Endothelial cell of umbilical vein (primary cell): ENCODE data around the gene ITGA3. TPM values are rescaled to one million over a fixed set of nuclear protein-coding genes. Genes with fewer than 3 reads are reported as not detected.

Source experiments
- BruUV-seq: library from RNA; stranded (reverse); fragments of 400-500 nt; replicated peaks from 2 replicates; lab custom pipeline; 2021; lab: Mats Ljungman, UMichigan
- CTCF ChIA-PET: fragments of 300-600, 350-600 bp; sonication (Branson Sonifier 250); formaldehyde crosslinking; loops from one replicate; lab custom pipeline; 2021; ENCODE audit warnings: antibody characterized with exemption, inconsistent platforms; lab: Charles Lee
- POLR2A ChIA-PET: fragments of 300-600, 350-600 bp; sonication (Branson Sonifier 250); formaldehyde crosslinking; loops from one replicate; lab custom pipeline; 2021; ENCODE audit warnings: antibody characterized with exemption, inconsistent platforms; lab: Charles Lee
- DNase-seq: peaks from one replicate; pipeline ENCODE4 v3.0.0-alpha.2; 2011; ENCODE audit warnings: low read depth, low spot score
- FAIRE-seq: peaks from 2 replicates; lab custom pipeline; 2011; peaks lifted over from hg19 to GRCh38; lab: Jason Lieb, UNC
- H2AFZ ChIP-seq: 2 replicates; pipeline ENCODE4 v1.6.0; 2012; ENCODE audit warnings: low read depth, low read length, control low read depth, inconsistent platforms
- H3K27ac ChIP-seq: 2 replicates; pipeline ENCODE4 v1.5.1; 2011; ENCODE audit warnings: low read depth, mild to moderate bottlenecking, control low read depth, low read length, moderate library complexity; ENCODE audit not compliant: insufficient read depth
- H3K27me3 ChIP-seq, 2 experiments: 2 replicates each; pipeline versions ENCODE4 v1.6.0 to v1.6.1; 2011; ENCODE audit warnings: low read length in 2 of 2, mixed read lengths in 1 of 2; ENCODE audit not compliant: control insufficient read depth in 2 of 2, insufficient read depth in 2 of 2
- H3K36me3 ChIP-seq, 2 experiments: 2 replicates in 1 of 2; 3 replicates in 1 of 2; pipeline ENCODE4 v1.5.1; 2011; ENCODE audit warnings: low read length in 2 of 2, mild to moderate bottlenecking in 1 of 2, moderate library complexity in 1 of 2; ENCODE audit not compliant: control insufficient read depth in 2 of 2, insufficient read depth in 2 of 2; ENCODE audit errors: extremely low read depth in 1 of 2
- H3K4me1 ChIP-seq: 3 replicates; pipeline ENCODE4 v1.5.1; 2011; ENCODE audit warnings: mild to moderate bottlenecking, low read length; ENCODE audit not compliant: control insufficient read depth, insufficient read depth; ENCODE audit errors: extremely low read depth
- H3K4me2 ChIP-seq: 2 replicates; pipeline ENCODE4 v1.6.1; 2011; ENCODE audit warnings: low read length, control low read depth, mixed read lengths; ENCODE audit not compliant: insufficient read depth
- H3K4me3 ChIP-seq, 3 experiments: fragments of 200-600 bp in 1 of 3; sonication (generic), shearing (Covaris generic) in 1 of 3; replicated peaks in 1 of 3; 2 replicates each; pipeline ENCODE4 v1.5.1; 2011 to 2016; ENCODE audit warnings: control low read depth in 3 of 3, low read length in 3 of 3, mild to moderate bottlenecking in 2 of 3, inconsistent platforms in 1 of 3, low read depth in 1 of 3, moderate library complexity in 1 of 3; ENCODE audit not compliant: insufficient read depth in 1 of 3
- H3K79me2 ChIP-seq: 2 replicates; pipeline ENCODE4 v1.6.0; 2012; ENCODE audit warnings: low read length, inconsistent platforms; ENCODE audit not compliant: control insufficient read depth, insufficient read depth
- H3K9ac ChIP-seq: replicated peaks from 2 replicates; pipeline ENCODE3; 2011; ENCODE audit warnings: low read length, control low read depth; ENCODE audit not compliant: insufficient read depth; ENCODE audit errors: extremely low read depth
- H3K9me1 ChIP-seq: replicated peaks from 3 replicates; pipeline ENCODE4 v1.6.0; 2011; ENCODE audit warnings: mild to moderate bottlenecking, low read length; ENCODE audit not compliant: control insufficient read depth, insufficient read depth; ENCODE audit errors: extremely low read depth
- H3K9me3 ChIP-seq: replicated peaks from 2 replicates; pipeline ENCODE4 v1.5.1; 2012; ENCODE audit warnings: low read length, inconsistent platforms; ENCODE audit not compliant: control insufficient read depth, insufficient read depth
- H4K20me1 ChIP-seq: replicated peaks from 2 replicates; pipeline ENCODE3; 2011; ENCODE audit warnings: mild to moderate bottlenecking, low read length; ENCODE audit not compliant: control insufficient read depth, insufficient read depth; ENCODE audit errors: extremely low read depth
- EZH2 ChIP-seq: IDR thresholded peaks from 2 replicates; pipeline ENCODE4 v1.6.1; 2012; ENCODE audit warnings: borderline replicate concordance, low read depth, mild to moderate bottlenecking, moderate library complexity, low read length, inconsistent platforms; ENCODE audit not compliant: severe bottlenecking
- FOS ChIP-seq: IDR thresholded peaks from 2 replicates; pipeline ENCODE4 v1.6.1; 2011; ENCODE audit warnings: mild to moderate bottlenecking, low read length, moderate library complexity, borderline replicate concordance; ENCODE audit not compliant: insufficient read depth
- GATA2 ChIP-seq: IDR thresholded peaks from 2 replicates; pipeline ENCODE4 v1.7.0; 2011; ENCODE audit warnings: low read depth, mild to moderate bottlenecking, moderate library complexity, mixed read lengths, low read length; ENCODE audit not compliant: insufficient read length, insufficient read depth
- JUN ChIP-seq: IDR thresholded peaks from 2 replicates; pipeline ENCODE4 v1.6.1; 2011; ENCODE audit warnings: borderline replicate concordance, low read depth; ENCODE audit not compliant: insufficient read length, insufficient read depth
- POLR2A ChIP-seq: IDR thresholded peaks from 2 replicates; pipeline ENCODE4 v1.6.1; 2012; ENCODE audit warnings: low read depth, mild to moderate bottlenecking, control low read depth, low read length
- dilution Hi-C: fragments of 300-500 bp; cut with MboI; formaldehyde crosslinking; loops from one replicate; pipeline ENCODE4 v1.15.0; 2019; ENCODE audit warnings: low sequenced_read_pairs; ENCODE audit not compliant: extremely low pct_ligation_motif_present
- intact Hi-C: fragments of 100-400 bp; cut with micrococcal nuclease; formaldehyde crosslinking; loops from one replicate; pipeline ENCODE4 v1.10.0; 2022
- polyA plus RNA-seq, 4 experiments: library from polyadenylated mRNA; depleted of rRNA in 3 of 4; stranded (reverse) in 3 of 4; unstranded in 1 of 4; fragments of >200 nt; gene quantifications; 2 replicates each; pipeline versions ENCODE4 v1.2.1 to v1.2.3, GENCODE V29; 2011 to 2012; ENCODE audit warnings: missing spikeins in 1 of 4
- total RNA-seq: library from RNA; stranded (reverse); gene quantifications from 2 replicates; pipeline ENCODE4 v1.2.3, GENCODE V29; 2021
- TF ChIP-seq, protein P1 (sequence below): IDR thresholded peaks from 2 replicates; pipeline ENCODE4 v1.6.1; 2011; ENCODE audit not compliant: insufficient read depth, insufficient read length

Gene ITGA3
- total and polyA plus RNA-seq, 2 donors (not counting 3 experiments of a cell fraction or from before 2014, with no cell fraction given), result 92.7 to 112 TPM

DNA sequence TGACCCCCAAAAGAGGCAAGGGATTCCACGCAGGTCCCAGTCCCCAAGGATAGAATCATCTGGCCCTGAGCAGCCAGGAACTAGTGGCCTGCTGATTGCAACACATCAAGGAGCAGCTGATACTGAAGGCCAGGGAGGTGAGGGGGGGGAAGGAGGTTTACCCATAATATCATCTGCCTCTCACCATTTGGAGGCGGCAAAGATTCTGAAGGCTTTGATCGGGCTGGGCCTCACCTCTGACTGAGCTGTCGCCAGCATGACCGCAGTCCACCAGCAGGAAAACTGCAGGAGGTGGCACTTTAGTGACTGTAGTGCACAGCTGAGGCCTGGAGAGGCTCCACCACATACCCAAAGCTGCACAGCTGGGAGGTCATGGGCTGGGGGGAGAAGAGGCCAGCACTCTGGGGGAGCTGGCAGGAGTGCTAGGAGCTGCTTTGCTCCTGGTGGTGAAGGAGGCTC, 20.5 kb upstream of the ITGA3 start:
- ChIA-PET POLR2A (no interaction called here), CTCF (interaction anchor here (2.3 kb wide), 1 partner anchor 9 kb away, joined by 12 read pairs; no protein-coding TSS in a partner anchor)
- dilution Hi-C loops, result no loop called here
- Histone ChIP-seq H3K9me3 (no peaks in the 10 kb centered on the region), H3K27me3 (no peaks in the 10 kb centered on the region), H3K9me1 (no peaks in the 10 kb centered on the region), H3K4me3 (no peak overlapping the region), H3K27ac (no peak overlapping the region), H3K79me2 (no peaks in the 10 kb centered on the region), H2AFZ (no peak overlapping the region), H3K4me2 (no peak overlapping the region), H3K9ac (no peak overlapping the region), H3K36me3 (no peaks in the 10 kb centered on the region), H4K20me1 (no peaks in the 10 kb centered on the region), H3K4me1 (no peaks in the 10 kb centered on the region)
- intact Hi-C loops, result no loop called here
- DNase-seq (no peak), FAIRE-seq (no peak)
- TF ChIP-seq FOS, result no peak
- TF ChIP-seq EZH2, result no peak
- no TSS peak for BruUV-seq

DNA sequence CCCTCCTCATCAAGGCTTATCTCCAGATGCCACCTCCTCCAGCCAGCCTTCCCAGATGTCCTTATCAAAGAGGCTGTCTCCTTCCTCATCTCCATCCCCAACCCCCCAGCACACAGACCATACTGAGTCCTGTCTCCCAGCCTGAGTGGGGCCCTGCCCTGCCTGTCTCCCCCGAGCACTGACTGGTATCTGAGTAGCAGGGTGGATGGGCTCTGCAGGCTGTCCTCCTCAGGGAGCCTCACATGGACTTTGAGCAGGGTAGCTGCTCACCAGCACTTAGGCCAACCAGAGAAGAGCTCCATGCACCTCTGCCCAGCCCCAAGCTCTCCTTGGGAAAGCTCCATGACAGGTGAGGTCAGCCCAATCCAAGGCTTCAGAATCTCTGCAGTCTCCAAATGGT, 20.0 kb upstream of the ITGA3 start:
- Histone ChIP-seq H3K36me3 (no peaks in the 10 kb centered on the region), H2AFZ (no peak overlapping the region), H3K4me3 (no peak overlapping the region), H3K4me2 (no peak overlapping the region), H4K20me1 (no peaks in the 10 kb centered on the region), H3K79me2 (no peaks in the 10 kb centered on the region), H3K9me1 (no peaks in the 10 kb centered on the region), H3K9ac (no peak overlapping the region), H3K4me1 (no peaks in the 10 kb centered on the region), H3K27ac (no peak overlapping the region), H3K9me3 (no peaks in the 10 kb centered on the region), H3K27me3 (no peaks in the 10 kb centered on the region)
- FAIRE-seq, result no peak
- dilution Hi-C loops, result no loop called here
- TF ChIP-seq, protein P1, sequence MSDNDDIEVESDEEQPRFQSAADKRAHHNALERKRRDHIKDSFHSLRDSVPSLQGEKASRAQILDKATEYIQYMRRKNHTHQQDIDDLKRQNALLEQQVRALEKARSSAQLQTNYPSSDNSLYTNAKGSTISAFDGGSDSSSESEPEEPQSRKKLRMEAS, result no peak
- TF ChIP-seq EZH2 (no peak), JUN (no peak), GATA2 (no peak), POLR2A (no peak)
- no peak for DNase-seq
- no TSS peak for BruUV-seq
- CTCF ChIA-PET, result interaction anchor here (0.7 to 2.3 kb wide), 2 partner anchors 8 to 10 kb away, joined by 3 to 12 read pairs; no protein-coding TSS in a partner anchor
- POLR2A ChIA-PET, result no interaction called here
- intact Hi-C loops, result no loop called here
